SJCRH30 (cell line): ENCODE measurements around the gene RHBDL1. TPM values are rescaled to one million over a fixed set of nuclear protein-coding genes. Genes with fewer than 3 reads are reported as not detected.

Experiments used
- DNase-seq, 2 experiments: peaks; one replicate each; pipeline ENCODE4 v3.0.0-alpha.2; 2015 to 2020
- H3K27ac ChIP-seq: fragments of 250-450 bp; sonication (Bioruptor Pico); 2 replicates; pipeline ENCODE4 v1.5.1; 2020; ENCODE audit warnings: mild to moderate bottlenecking, moderate library complexity
- H3K27me3 ChIP-seq: fragments of 250-450 bp; sonication (Bioruptor Pico); 2 replicates; pipeline ENCODE4 v1.5.1; 2020; ENCODE audit warnings: mild to moderate bottlenecking, moderate library complexity
- H3K36me3 ChIP-seq: fragments of 250-450 bp; sonication (Bioruptor Pico); 2 replicates; pipeline ENCODE4 v1.5.1; 2020; ENCODE audit warnings: mild to moderate bottlenecking, moderate library complexity
- H3K4me1 ChIP-seq: fragments of 250-450 bp; sonication (Bioruptor Pico); 2 replicates; pipeline ENCODE4 v1.5.1; 2020; ENCODE audit warnings: mild to moderate bottlenecking, moderate library complexity
- H3K4me3 ChIP-seq: fragments of 250-450 bp; sonication (Bioruptor Pico); 2 replicates; pipeline ENCODE4 v1.5.1; 2020; ENCODE audit warnings: mild to moderate bottlenecking, moderate library complexity
- H3K9me3 ChIP-seq: fragments of 250-450 bp; sonication (Bioruptor Pico); replicated peaks from 2 replicates; pipeline ENCODE4 v1.5.1; 2020; ENCODE audit warnings: mild to moderate bottlenecking, moderate library complexity
- total RNA-seq: library from RNA; depleted of rRNA; stranded (reverse); fragments of >200 nt; shearing (Covaris generic); gene quantifications from 2 replicates; pipeline ENCODE4 v1.2.3, GENCODE V29; 2014

RHBDL1 gene
- total RNA-seq, 1 experiment from 2014 or later = 2.5 TPM

- Histone ChIP-seq H3K4me3 (no peak overlapping the region), H3K27ac (no peak overlapping the region), H3K9me3 (no peaks in the 10 kb centered on the region), H3K36me3 (peaks cover 41% of the 10 kb centered on the region), H3K27me3 (no peaks in the 10 kb centered on the region), H3K4me1 (peaks cover 5% of the 10 kb centered on the region; the same call in 1 of the 2 replicates)
- DNase-seq = no peak
Measured at GRCh38 chr16:670485-671352, 4.8 kb upstream of the RHBDL1 start.

DNA sequence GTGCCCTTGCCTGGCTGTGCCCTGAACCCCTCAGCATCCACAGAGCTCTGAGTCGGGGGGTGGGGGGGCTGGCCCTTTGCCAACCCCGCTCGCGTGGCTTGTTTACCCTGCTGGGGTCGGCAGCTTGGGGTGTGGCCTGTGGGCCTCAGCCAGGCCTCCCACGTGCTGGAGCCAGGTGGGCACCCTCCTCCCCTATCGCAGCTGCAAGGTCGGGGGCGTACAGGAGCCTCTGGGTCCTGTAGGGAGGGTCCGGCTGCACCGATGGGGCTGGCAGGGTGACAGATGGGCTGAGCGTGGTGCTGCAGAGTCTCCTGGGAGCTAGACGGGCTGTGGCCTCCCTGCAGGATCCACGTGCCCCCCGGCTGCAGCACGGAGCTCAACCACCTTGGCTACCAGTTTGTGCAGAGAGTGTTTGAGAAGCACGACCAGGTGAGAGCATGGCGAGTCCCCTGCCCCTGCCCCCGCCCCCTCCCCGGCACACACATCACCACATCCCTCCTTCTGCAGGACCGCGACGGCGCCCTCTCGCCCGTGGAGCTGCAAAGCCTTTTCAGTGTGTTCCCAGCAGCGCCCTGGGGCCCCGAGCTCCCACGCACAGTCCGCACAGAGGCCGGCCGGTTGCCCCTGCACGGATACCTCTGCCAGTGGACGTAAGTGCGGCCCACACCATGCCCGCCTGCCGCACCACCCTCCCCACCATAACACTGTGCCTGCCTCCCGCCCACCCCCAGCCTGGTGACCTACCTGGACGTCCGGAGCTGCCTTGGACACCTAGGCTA is 3.9 kb upstream of the RHBDL1 start:
- no peaks in the 10 kb centered on the region for H3K27me3 ChIP-seq
- DNase-seq = no peak
- peaks cover 41% of the 10 kb centered on the region for H3K36me3 ChIP-seq

DNA sequence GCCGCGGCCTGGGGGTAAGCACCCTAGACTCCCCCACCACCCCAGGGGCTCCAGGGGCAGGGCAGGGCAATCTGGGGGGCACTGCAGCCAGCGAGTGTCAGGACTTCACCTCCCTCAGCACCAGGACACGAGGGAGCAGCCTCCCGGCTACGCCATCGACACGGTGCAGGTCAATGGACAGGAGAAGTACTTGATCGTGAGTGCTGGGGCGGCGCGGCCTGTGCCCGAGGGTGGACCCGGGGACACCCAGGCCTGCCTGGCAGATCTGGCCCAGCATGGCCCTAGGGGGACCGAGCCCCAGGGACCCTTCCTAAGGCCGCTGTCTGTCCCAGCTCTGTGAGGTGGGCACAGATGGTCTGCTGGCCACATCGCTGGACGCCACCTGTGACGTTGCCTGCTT is 3.1 kb upstream of the RHBDL1 start:
- H3K4me3 ChIP-seq = no peak overlapping the region
- peaks cover 5% of the 10 kb centered on the region; the same call in 1 of the 2 replicates for H3K4me1 ChIP-seq
- no peak for DNase-seq
- H3K9me3 ChIP-seq = no peaks in the 10 kb centered on the region
- H3K27me3 ChIP-seq = no peaks in the 10 kb centered on the region
- peaks cover 41% of the 10 kb centered on the region for H3K36me3 ChIP-seq
- H3K27ac ChIP-seq = no peak overlapping the region

More for the DNA sequence above, 3.9 kb upstream of the RHBDL1 start:
- Histone ChIP-seq H3K9me3 (no peaks in the 10 kb centered on the region), H3K4me1 (peaks cover 5% of the 10 kb centered on the region; the same call in 1 of the 2 replicates), H3K4me3 (no peak overlapping the region), H3K27ac (no peak overlapping the region)

DNA sequence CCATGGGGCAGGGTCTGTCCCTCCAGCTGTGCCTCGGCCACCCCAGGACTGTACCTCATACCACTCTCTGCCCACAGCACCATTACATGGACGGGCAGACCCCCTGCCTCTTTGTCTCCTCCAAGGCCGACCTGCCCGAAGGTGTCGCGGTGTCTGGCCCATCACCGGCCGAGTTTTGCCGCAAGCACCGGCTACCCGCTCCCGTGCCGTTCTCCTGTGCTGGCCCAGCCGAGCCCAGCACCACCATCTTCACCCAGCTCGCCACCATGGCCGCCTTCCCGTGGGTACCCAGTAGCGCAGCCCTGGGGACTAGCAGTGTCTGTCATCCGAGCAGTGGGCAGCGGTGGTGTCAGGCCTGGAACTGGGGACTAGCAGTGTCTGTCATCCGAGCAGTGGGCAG is 2.6 kb upstream of the RHBDL1 start:
- no peak overlapping the region for H3K27ac ChIP-seq
- no peaks in the 10 kb centered on the region for H3K27me3 ChIP-seq
- H3K9me3 ChIP-seq = no peaks in the 10 kb centered on the region
- peaks cover 41% of the 10 kb centered on the region for H3K36me3 ChIP-seq
- peaks cover 5% of the 10 kb centered on the region; the same call in 1 of the 2 replicates for H3K4me1 ChIP-seq
- no peak overlapping the region for H3K4me3 ChIP-seq
- no peak for DNase-seq

DNA sequence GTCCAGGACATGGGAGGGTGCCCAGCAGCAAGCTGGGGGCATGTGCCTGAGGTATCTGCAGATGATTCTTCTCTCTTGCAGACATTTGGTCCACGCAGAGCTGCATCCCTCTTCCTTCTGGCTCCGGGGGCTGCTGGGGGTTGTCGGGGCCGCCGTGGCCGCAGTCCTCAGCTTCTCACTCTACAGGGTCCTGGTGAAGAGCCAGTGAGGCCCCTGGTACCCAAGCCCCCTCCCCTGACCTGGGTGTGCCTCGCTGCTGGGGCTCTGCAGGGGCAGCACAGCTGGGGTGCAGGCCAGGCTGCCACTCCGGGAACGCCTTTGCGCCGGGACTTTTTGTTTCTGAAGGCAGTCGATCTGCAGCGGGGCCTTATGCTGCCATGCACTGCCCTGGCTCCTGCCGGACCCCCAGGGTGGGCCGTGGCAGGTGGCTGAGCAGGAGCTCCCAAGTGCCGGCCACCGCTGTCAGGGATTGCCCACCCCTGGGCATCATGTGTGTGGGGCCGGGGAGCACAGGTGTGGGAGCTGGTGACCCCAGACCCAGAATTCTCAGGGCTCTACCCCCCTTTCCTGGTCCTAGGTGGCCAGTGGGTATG is 2.0 kb upstream of the RHBDL1 start:
- Histone ChIP-seq H3K36me3 (peaks cover 41% of the 10 kb centered on the region), H3K4me3 (no peak overlapping the region), H3K4me1 (peaks cover 8% of the 10 kb centered on the region; the same call in 1 of the 2 replicates), H3K9me3 (no peaks in the 10 kb centered on the region), H3K27ac (no peak overlapping the region), H3K27me3 (no peaks in the 10 kb centered on the region)
- DNase-seq = no peak

- H3K27ac ChIP-seq = no peak overlapping the region
- H3K27me3 ChIP-seq = no peaks in the 10 kb centered on the region
- no peak for DNase-seq
- peaks cover 41% of the 10 kb centered on the region for H3K36me3 ChIP-seq
- no peaks in the 10 kb centered on the region for H3K9me3 ChIP-seq
- no peak overlapping the region for H3K4me3 ChIP-seq
- H3K4me1 ChIP-seq = peaks cover 10% of the 10 kb centered on the region; the same call in 1 of the 2 replicates
Measured at GRCh38 chr16:674214-674881, 1.1 kb upstream of the RHBDL1 start.

- Histone ChIP-seq H3K27ac (no peak overlapping the region), H3K27me3 (no peaks in the 10 kb centered on the region), H3K4me3 (no peak overlapping the region), H3K9me3 (no peaks in the 10 kb centered on the region), H3K4me1 (peaks cover 10% of the 10 kb centered on the region; the same call in 1 of the 2 replicates), H3K36me3 (peaks cover 27% of the 10 kb centered on the region)
- no peak for DNase-seq
Measured at GRCh38 chr16:675884-676564, 553 bp downstream of the RHBDL1 start.

DNA sequence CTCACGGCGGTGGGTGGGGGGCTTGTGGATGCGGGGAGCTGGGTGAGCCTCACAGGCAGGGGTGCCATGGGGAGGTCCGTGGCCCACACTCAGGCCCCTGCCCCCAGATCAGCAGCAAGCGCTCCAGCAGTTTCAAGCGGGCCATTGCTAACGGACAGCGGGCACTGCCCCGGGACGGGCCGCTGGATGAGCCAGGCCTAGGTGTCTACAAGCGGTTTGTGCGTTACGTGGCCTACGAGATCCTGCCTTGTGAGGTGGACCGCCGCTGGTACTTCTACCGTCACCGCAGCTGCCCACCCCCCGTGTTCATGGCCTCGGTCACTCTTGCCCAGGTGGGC is 1.1 kb downstream of the RHBDL1 start:
- Histone ChIP-seq H3K27me3 (no peaks in the 10 kb centered on the region), H3K36me3 (peaks cover 28% of the 10 kb centered on the region), H3K27ac (no peak overlapping the region), H3K9me3 (no peaks in the 10 kb centered on the region), H3K4me3 (no peak overlapping the region), H3K4me1 (peaks cover 13% of the 10 kb centered on the region)
- no peak for DNase-seq

- Histone ChIP-seq H3K36me3 (peaks cover 29% of the 10 kb centered on the region), H3K27me3 (no peaks in the 10 kb centered on the region), H3K4me3 (no peak overlapping the region), H3K4me1 (peaks cover 17% of the 10 kb centered on the region), H3K27ac (no peak overlapping the region), H3K9me3 (no peaks in the 10 kb centered on the region)
- no peak for DNase-seq
Measured at GRCh38 chr16:676913-677312, 1.4 kb downstream of the RHBDL1 start.

- peaks cover 29% of the 10 kb centered on the region for H3K36me3 ChIP-seq
- no peak for DNase-seq
- H3K27ac ChIP-seq = no peak overlapping the region
- H3K27me3 ChIP-seq = no peaks in the 10 kb centered on the region
- H3K9me3 ChIP-seq = no peaks in the 10 kb centered on the region
- H3K4me3 ChIP-seq = no peak overlapping the region
- peaks cover 20% of the 10 kb centered on the region for H3K4me1 ChIP-seq
Measured at GRCh38 chr16:677316-678190, 2.1 kb downstream of the RHBDL1 start.

GRCh38 chr16:678209-678857 is 2.9 kb downstream of the RHBDL1 start:
- Histone ChIP-seq H3K4me1 (peaks cover 20% of the 10 kb centered on the region), H3K9me3 (no peaks in the 10 kb centered on the region), H3K27ac (no peak overlapping the region), H3K4me3 (peak overlapping the region; percentile 65; the same call in 1 of the 2 replicates), H3K36me3 (peaks cover 28% of the 10 kb centered on the region), H3K27me3 (no peaks in the 10 kb centered on the region)
- no peak for DNase-seq

- peak overlapping the region; percentile 82 for H3K27ac ChIP-seq
- DNase-seq = peak; percentile 92 to 93
- no peaks in the 10 kb centered on the region for H3K9me3 ChIP-seq
- peaks cover 20% of the 10 kb centered on the region for H3K4me1 ChIP-seq
- peak overlapping the region; percentile 65 for H3K4me3 ChIP-seq
- peaks cover 20% of the 10 kb centered on the region for H3K36me3 ChIP-seq
- no peaks in the 10 kb centered on the region for H3K27me3 ChIP-seq
Measured at GRCh38 chr16:678858-679813, 3.7 kb downstream of the RHBDL1 start.
